Measurements from ENCODE around the gene TFF3.

Gene TFF3

GRCh38 chr21:42301371-42302075 lies 13.7 kb downstream of the TFF3 start:
- no peaks in the 10 kb centered on the region; the same call in 1 of the 2 replicates for H3K27me3 ChIP-seq (replicated peaks; ENCODE audit: control insufficient read depth, insufficient read depth, low read length)
- no peak for TF ChIP-seq CTCF (IDR thresholded peaks at IDR 0.05; ENCODE audit: insufficient read depth, low read length, poor library complexity, severe bottlenecking)
- DNase-seq (ENCODE audit: extremely low read depth, insufficient read length) = no peak

DNA sequence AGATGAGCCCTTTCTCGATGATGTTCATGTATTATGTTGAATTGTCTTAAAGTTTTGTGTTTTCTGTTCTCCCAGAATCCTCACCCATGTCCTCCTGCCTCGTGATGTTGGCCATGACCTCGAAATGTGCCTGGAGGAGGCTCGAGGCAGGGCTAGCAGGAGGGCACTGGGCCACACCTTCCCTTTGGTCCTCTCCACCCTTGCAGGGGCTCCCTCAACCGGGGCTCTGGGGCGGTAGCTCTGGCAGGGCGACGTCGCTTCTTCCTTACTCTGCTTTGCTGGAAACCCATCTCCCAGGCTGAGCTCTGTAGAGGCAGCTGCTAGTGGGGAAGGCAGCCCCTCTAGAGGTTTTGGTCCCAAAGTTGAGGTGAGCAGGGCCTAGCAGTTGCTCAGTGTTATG lies 14.3 kb downstream of the TFF3 start:
- DNase-seq (ENCODE audit: extremely low read depth, insufficient read length) = no peak
- Histone ChIP-seq H3K4me3 (replicated peaks; ENCODE audit: low read depth, low read length) (no peak overlapping the region), H3K27me3 (replicated peaks; ENCODE audit: control insufficient read depth, insufficient read depth, low read length) (no peaks in the 10 kb centered on the region; the same call in 1 of the 2 replicates), H3K36me3 (ENCODE audit: control insufficient read depth, insufficient read depth, low read length) (no peaks in the 10 kb centered on the region)
- TF ChIP-seq CTCF (IDR thresholded peaks at IDR 0.05; ENCODE audit: insufficient read depth, low read length, poor library complexity, severe bottlenecking) = no peak

More at GRCh38 chr21:42301371-42302075, 13.7 kb downstream of the TFF3 start:
- H3K36me3 ChIP-seq (ENCODE audit: control insufficient read depth, insufficient read depth, low read length) = no peaks in the 10 kb centered on the region
- no peak overlapping the region for H3K4me3 ChIP-seq (replicated peaks; ENCODE audit: low read depth, low read length)

DNA sequence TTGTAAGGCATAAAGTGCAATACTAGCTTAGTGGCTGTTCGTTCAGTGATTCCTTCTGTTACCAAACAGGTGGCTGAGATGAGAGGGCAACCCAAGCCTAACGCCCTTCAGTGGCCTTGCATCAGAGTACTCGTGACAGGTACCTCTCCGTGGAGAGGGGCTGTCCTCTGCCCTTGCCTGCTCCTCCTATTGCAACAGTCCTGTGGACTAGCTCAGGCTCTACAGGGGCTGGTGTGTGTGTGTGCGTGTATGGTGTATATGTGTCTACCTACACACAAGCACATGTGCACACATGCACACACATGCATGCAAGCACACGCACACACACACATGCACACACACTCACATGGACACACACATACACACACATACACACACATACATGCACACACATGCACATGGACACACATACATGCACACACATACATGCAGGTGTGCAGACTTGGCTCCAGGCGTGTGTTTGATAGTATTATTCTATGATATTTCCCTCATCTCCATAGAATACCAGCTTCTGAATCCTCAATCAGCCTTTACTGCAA lies 15.1 kb downstream of the TFF3 start:
- TF ChIP-seq CTCF (IDR thresholded peaks at IDR 0.05; ENCODE audit: insufficient read depth, low read length, poor library complexity, severe bottlenecking) = no peak
- no peak for DNase-seq (ENCODE audit: extremely low read depth, insufficient read length)
- Histone ChIP-seq H3K4me3 (replicated peaks; ENCODE audit: low read depth, low read length) (no peak overlapping the region), H3K36me3 (ENCODE audit: control insufficient read depth, insufficient read depth, low read length) (no peaks in the 10 kb centered on the region), H3K27me3 (replicated peaks; ENCODE audit: control insufficient read depth, insufficient read depth, low read length) (no peaks in the 10 kb centered on the region; the same call in 1 of the 2 replicates)

DNA sequence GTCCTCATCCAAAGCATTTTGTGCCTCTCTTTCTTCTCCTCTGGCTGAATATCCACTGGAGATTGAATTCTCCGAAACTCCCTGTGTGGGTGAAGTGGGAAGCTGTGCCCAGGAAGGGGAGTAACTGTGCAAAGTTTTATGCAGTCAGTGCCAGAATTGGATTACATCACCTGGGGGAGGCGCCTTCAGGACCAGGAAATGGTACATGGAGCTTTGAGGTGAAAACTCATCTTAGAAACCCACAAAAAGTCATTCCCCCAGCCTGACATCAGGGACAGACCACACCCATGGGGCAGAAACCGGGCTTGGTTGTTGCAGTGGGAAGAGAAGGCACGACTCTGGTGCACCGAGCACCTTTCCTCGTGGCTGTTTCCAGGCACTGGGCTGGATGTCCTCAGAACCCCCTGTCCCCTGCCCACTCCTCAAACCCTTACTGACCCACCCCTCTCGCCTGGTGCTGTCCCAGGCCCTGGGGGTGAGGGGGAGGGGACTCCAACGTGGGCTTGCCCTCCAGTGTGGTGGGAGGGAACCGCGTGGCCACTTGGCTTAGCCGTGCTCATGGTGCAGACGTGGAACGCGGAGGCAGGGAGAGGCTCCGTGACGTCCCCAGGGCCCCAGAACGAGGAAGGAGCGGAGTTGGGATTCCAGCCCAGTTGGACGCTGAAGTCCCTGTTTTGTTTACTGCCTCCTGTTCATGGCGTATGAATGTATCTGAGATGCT lies 15.7 kb downstream of the TFF3 start:
- Histone ChIP-seq H3K27me3 (replicated peaks; ENCODE audit: control insufficient read depth, insufficient read depth, low read length) (no peaks in the 10 kb centered on the region; the same call in 1 of the 2 replicates), H3K36me3 (ENCODE audit: control insufficient read depth, insufficient read depth, low read length) (no peaks in the 10 kb centered on the region), H3K4me3 (replicated peaks; ENCODE audit: low read depth, low read length) (no peak overlapping the region)
- no peak for DNase-seq (ENCODE audit: extremely low read depth, insufficient read length)
- no peak for TF ChIP-seq CTCF (IDR thresholded peaks at IDR 0.05; ENCODE audit: insufficient read depth, low read length, poor library complexity, severe bottlenecking)

GRCh38 chr21:42298657-42299056 lies 16.6 kb downstream of the TFF3 start:
- Histone ChIP-seq H3K36me3 (ENCODE audit: control insufficient read depth, insufficient read depth, low read length) (no peaks in the 10 kb centered on the region), H3K4me3 (replicated peaks; ENCODE audit: low read depth, low read length) (no peak overlapping the region), H3K27me3 (replicated peaks; ENCODE audit: control insufficient read depth, insufficient read depth, low read length) (no peaks in the 10 kb centered on the region; the same call in 1 of the 2 replicates)
- no peak for TF ChIP-seq CTCF (IDR thresholded peaks at IDR 0.05; ENCODE audit: insufficient read depth, low read length, poor library complexity, severe bottlenecking)
- no peak for DNase-seq (ENCODE audit: extremely low read depth, insufficient read length)

Data from GM06990 (cell line).